Choroid plexus epithelial cell (primary cell): ENCODE results near the gene SRPK1.

Experiments
- DNase-seq: peaks from one replicate; pipeline ENCODE4 v3.0.0-alpha.2; 2010; ENCODE audit warnings: low read depth
- H3K4me3 ChIP-seq: 2 replicates; pipeline ENCODE4 v1.5.1; 2011; ENCODE audit warnings: low read depth, mild to moderate bottlenecking, control low read depth, low read length, moderate library complexity
- CTCF ChIP-seq: conservative IDR thresholded peaks from 2 replicates; pipeline ENCODE4 v1.5.1; 2011; ENCODE audit warnings: low read depth, mild to moderate bottlenecking, control low read depth, inconsistent platforms, low read length, moderate library complexity

Gene SRPK1

DNA sequence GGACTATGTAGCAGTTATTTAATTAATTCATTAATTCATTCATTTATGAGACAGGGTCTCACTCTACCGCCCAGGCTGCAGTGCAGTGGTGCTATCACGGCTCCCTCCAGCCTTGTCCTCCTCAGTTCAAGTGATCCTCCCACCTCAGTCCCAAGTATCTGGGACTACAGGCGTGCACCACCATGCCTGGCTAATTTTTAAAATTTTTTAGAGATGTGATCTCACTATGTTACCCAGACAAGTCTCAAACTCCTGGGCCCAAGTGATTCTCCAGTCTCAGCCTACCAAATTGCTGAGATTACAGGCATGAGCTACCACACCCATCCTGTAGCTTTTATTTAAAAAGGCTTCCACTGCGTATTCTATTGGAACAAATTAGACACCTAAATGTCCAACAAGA lies 23.4 kb downstream of the SRPK1 start:
- no peak for TF ChIP-seq CTCF
- H3K4me3 ChIP-seq: no peak overlapping the region
- DNase-seq: no peak

DNA sequence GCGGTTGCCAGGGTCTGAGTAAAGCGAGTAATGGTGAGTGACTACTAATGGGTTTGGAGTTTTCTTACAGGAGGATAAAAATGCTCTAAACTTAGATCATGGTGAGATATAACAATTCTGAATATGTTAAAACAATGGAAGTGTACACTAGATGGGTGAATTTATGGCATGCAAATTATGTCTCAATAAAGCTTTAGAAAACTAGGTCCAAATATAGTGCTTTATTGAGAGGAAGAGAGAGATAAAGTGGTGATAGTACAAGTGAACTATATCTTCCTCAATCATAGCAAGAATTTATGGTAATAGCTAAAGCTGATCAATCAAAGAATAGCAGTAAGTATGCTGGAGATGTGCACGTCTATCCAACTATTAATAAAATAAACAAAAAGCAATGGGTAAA lies 23.9 kb downstream of the SRPK1 start:
- no peak for DNase-seq
- no peak overlapping the region for H3K4me3 ChIP-seq
- no peak for TF ChIP-seq CTCF

DNA sequence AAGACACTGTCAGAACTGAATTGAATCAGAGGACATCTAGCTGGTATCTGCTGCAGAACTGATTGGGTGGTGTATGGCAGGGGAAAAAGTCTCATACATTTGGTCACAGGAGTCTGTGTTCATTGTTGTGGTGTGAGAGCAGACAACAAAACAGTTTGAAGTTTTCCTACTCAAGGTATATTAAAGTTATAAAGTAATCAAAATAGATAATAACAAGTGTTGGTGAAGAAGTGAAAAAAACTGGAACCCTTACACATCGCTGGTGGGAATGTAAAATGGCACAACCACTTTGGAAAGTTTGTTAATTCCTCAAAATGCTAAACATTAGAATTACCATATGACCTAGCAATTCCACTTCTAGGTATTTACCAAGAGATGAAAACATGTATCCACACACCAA lies 24.7 kb downstream of the SRPK1 start:
- no peak for TF ChIP-seq CTCF
- H3K4me3 ChIP-seq: no peak overlapping the region
- DNase-seq: no peak

DNA sequence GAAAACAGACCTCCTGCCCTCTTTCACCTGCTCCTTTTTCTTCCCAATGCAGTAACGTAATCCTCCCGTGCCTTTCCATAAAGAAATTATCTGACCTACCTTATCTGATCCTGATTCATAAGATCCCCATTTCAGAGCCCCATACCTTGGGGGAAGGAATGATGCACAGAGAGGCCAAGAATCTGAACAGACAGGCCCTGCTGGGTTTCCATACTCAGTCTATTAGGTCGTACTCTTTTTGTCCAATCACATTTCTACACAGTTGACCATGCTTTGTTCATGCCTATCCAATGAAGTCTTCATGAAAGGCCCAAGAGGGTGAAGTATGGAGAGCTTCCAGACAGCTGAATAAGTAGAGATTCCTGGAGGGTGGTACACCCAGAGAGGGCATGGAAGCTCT lies 25.3 kb downstream of the SRPK1 start:
- no peak for TF ChIP-seq CTCF
- H3K4me3 ChIP-seq: no peak overlapping the region
- DNase-seq: peak; percentile 12

DNA sequence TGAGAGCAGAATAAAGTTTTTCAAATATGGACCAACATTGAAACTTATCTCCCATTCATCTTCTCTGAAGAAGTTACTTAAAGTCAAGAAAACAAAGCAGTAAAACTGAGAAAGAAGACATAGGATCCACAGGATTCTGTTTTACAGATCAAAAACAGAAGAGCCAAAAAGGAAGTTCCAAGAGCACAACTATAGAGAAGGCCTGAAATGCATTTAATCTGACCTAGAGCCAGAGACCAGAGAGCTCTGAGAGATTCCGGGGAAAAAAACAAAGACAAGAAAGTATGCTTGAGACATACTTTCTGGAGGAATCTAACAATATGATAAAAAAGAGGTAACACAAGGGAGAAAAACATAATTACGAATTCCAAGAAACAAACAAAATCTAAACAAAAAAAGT lies 26.1 kb downstream of the SRPK1 start:
- no peak overlapping the region for H3K4me3 ChIP-seq
- DNase-seq: peak; percentile 22
- no peak for TF ChIP-seq CTCF

DNA sequence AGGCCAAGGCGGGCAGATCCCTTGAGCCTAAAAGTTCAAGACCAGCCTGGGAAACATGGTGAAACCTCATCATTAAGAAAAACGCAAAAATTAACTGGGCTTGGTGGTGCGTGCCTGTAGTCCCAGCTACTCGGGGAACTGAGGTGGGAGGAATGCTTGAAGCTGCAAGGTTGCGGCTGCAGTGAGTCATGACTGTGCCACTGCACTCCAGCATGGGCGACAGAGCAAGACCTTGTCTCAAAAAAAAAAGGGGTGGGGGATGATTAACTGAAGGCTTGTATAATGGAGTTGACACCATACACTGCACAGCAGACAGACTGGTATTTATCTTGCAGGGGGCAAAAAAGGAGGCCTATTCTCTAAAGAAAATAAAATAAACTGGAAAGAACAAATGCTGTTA lies 27.7 kb downstream of the SRPK1 start:
- DNase-seq: no peak
- TF ChIP-seq CTCF: no peak
- no peak overlapping the region for H3K4me3 ChIP-seq

DNA sequence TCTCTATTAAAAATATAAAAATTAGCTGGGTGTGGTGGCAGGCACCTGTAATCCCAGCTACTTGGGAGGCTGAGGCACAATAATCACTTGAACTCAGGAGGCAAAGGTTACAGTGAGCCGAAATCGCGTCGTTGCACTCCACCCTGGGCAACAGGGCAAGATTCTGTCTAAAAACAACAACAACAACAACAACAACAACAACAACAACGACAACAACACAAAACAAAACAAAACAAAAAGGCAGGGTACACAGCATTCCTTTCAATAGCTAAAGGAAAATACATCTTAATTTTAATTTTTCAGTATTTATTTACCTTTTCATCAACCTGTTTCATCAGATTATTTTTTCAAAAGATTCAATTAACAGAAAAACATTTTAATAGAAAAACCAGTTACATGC lies 28.4 kb downstream of the SRPK1 start:
- TF ChIP-seq CTCF: no peak
- H3K4me3 ChIP-seq: no peak overlapping the region
- DNase-seq: no peak
